GM13976 (cell line): Measurements from ENCODE around the gene TMEM163.

Source experiments
- DNase-seq: peaks from one replicate; pipeline ENCODE4 v3.0.0; 2012; ENCODE audit warnings: low spot score
- CTCF ChIP-seq: IDR thresholded peaks from 2 replicates; pipeline ENCODE4 v1.5.1; 2012; ENCODE audit warnings: borderline replicate concordance, mild to moderate bottlenecking; ENCODE audit not compliant: insufficient read depth; ENCODE audit errors: extremely low read depth, missing control alignments, control extremely low read depth
- in situ Hi-C: fragments of 300-500 bp; cut with MboI; formaldehyde crosslinking; loops from one replicate; pipeline ENCODE4 v1.12.0; 2022; ENCODE audit warnings: low sequenced_read_pairs, mixed read lengths, inconsistent platforms; ENCODE audit not compliant: unreplicated experiment

Gene TMEM163

DNA sequence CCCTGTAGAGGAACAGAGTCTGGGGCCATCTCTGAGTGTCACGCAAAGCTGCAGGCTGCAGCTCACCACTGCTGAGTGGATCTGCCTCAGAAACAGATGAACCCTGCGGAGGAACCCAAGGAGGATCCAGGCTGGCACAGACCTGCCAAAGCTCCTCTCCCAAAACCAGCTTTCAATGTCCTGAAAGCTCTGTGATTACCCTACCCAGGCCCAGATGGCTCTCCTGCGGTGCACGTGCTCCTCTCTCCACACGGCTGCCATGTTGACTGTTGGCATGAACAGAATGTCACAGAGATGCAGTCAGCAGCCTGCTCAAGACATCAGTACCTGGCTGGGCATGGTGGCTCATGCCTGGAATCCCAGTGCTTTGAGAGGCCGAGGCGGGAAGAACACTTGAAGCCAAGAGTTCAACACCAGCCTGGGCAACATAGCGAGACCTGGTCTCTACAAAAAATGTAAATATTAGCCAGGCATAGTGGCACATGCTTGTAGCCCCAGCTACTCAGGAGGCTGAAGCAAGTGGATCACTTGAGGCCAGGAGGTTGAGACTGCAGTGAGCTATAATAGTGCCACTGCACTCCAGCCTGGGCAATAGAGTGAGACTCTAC is 248.1 kb downstream of the TMEM163 start:
- in situ Hi-C loops, result no loop called here
- DNase-seq, result no peak
- no peak for TF ChIP-seq CTCF

GRCh38 chr2:134469516-134470115 is 249.2 kb downstream of the TMEM163 start:
- in situ Hi-C loops, result no loop called here
- no peak for TF ChIP-seq CTCF
- no peak for DNase-seq

- in situ Hi-C loops, result no loop called here
- no peak for DNase-seq
- no peak for TF ChIP-seq CTCF
Measured at GRCh38 chr2:134468776-134469175, 250.0 kb downstream of the TMEM163 start.

GRCh38 chr2:134468164-134468563 is 250.6 kb downstream of the TMEM163 start:
- no peak for DNase-seq
- no peak for TF ChIP-seq CTCF
- in situ Hi-C loops, result no loop called here

GRCh38 chr2:134466141-134466540 is 252.7 kb downstream of the TMEM163 start:
- peak; percentile 55 for DNase-seq
- in situ Hi-C loops, result no loop called here
- peak; percentile 27 for TF ChIP-seq CTCF

- DNase-seq, result no peak
- no peak for TF ChIP-seq CTCF
- in situ Hi-C loops, result no loop called here
Measured at GRCh38 chr2:134465228-134466105, 253.3 kb downstream of the TMEM163 start.
